ENCODE measurements around the gene SFI1. TPM values are rescaled to one million over a fixed set of nuclear protein-coding genes. Genes with fewer than 3 reads are reported as not detected.

The SFI1 gene
- total RNA-seq, 2 donors from 2014 or later, result 27.8 to 46.8 TPM

GRCh38 chr22:31578171-31578570 lies 81.8 kb downstream of the SFI1 start:
- intact Hi-C loops (cut with DNase I), result no loop called here
- WGBS, 2 donors, result 77 to 83% methylated on average over 5 of the region's 5 CpGs

DNA sequence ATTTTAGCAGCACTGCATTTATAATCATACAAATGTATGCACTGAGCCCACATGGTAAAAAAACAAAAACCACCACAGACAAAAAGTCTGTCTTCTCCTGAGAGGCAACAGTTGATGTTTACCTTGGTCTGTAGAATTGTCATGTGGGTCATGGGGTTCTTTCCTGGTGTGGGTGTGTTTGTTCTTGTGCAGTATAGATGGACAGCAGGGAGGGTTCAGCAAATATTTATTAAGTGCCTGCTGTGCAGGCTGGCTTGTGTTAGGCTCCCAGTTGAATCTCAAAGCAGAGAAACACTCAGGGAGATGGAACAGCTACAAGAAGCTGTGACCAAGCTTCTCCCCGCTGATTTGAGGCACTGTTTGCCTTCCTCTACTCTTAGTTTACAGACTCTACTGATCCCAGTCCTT lies 83.5 kb downstream of the SFI1 start:
- H3K9me3 ChIP-seq, result no peaks in the 10 kb centered on the region
- H3K4me3 ChIP-seq, result no peak overlapping the region
- intact Hi-C loops (cut with DNase I), result no loop called here
- ATAC-seq (no peak), DNase-seq (no peak)
- 50 to 62% methylated on average over 1 of the region's 1 CpG for WGBS, 2 donors
- H3K27ac ChIP-seq, result no peak overlapping the region
- TF ChIP-seq POLR2A (IDR thresholded peaks at IDR 0.05), result no peak
- TF ChIP-seq, protein P1, sequence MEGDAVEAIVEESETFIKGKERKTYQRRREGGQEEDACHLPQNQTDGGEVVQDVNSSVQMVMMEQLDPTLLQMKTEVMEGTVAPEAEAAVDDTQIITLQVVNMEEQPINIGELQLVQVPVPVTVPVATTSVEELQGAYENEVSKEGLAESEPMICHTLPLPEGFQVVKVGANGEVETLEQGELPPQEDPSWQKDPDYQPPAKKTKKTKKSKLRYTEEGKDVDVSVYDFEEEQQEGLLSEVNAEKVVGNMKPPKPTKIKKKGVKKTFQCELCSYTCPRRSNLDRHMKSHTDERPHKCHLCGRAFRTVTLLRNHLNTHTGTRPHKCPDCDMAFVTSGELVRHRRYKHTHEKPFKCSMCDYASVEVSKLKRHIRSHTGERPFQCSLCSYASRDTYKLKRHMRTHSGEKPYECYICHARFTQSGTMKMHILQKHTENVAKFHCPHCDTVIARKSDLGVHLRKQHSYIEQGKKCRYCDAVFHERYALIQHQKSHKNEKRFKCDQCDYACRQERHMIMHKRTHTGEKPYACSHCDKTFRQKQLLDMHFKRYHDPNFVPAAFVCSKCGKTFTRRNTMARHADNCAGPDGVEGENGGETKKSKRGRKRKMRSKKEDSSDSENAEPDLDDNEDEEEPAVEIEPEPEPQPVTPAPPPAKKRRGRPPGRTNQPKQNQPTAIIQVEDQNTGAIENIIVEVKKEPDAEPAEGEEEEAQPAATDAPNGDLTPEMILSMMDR (IDR thresholded peaks at IDR 0.05), result no peak
- peaks cover 10% of the 10 kb centered on the region for H3K4me1 ChIP-seq
- H3K27me3 ChIP-seq, result no peaks in the 10 kb centered on the region
- peaks cover 0 to 3% of the 10 kb centered on the region in 2 donors for H3K36me3 ChIP-seq (replicated peaks in 1 of 2; ENCODE audit: insufficient read depth in 1 of 2, low read depth in 2 of 2)

More at GRCh38 chr22:31578171-31578570, 81.8 kb downstream of the SFI1 start:
- H3K4me3 ChIP-seq, result no peak overlapping the region
- DNase-seq (no peak), ATAC-seq (no peak)
- H3K27me3 ChIP-seq, result no peaks in the 10 kb centered on the region
- no peaks in the 10 kb centered on the region for H3K9me3 ChIP-seq
- peaks cover 0 to 3% of the 10 kb centered on the region in 2 donors for H3K36me3 ChIP-seq (replicated peaks in 1 of 2; ENCODE audit: insufficient read depth in 1 of 2, low read depth in 2 of 2)
- H3K27ac ChIP-seq, result no peak overlapping the region
- no peaks in the 10 kb centered on the region for H3K4me1 ChIP-seq
- no peak for TF ChIP-seq POLR2A (IDR thresholded peaks at IDR 0.05)

GRCh38 chr22:31583861-31584485 lies 87.6 kb downstream of the SFI1 start:
- 62 to 81% methylated on average over 2 to 3 of the region's 3 CpGs for WGBS, 2 donors
- Histone ChIP-seq H3K27ac (peak overlapping the region in 2 of 4 donors; percentile 57 to 65), H3K36me3 (replicated peaks in 1 of 2; ENCODE audit: insufficient read depth in 1 of 2, low read depth in 2 of 2) (no peaks in the 10 kb centered on the region), H3K4me3 (no peak overlapping the region), H3K27me3 (no peaks in the 10 kb centered on the region), H3K9me3 (no peaks in the 10 kb centered on the region), H3K4me1 (peaks cover 14% of the 10 kb centered on the region)
- no peak for TF ChIP-seq POLR2A (IDR thresholded peaks at IDR 0.05)
- TF ChIP-seq, protein P1 (IDR thresholded peaks at IDR 0.05), result no peak
- intact Hi-C loops (cut with DNase I), result no loop called here
- DNase-seq (no peak), ATAC-seq (no peak)

GRCh38 chr22:31584804-31585160 lies 88.4 kb downstream of the SFI1 start:
- peaks cover 0 to 3% of the 10 kb centered on the region in 2 donors for H3K36me3 ChIP-seq (replicated peaks in 1 of 2; ENCODE audit: insufficient read depth in 1 of 2, low read depth in 2 of 2)
- 75 to 88% methylated on average over 5 of the region's 5 CpGs for WGBS, 2 donors

DNA sequence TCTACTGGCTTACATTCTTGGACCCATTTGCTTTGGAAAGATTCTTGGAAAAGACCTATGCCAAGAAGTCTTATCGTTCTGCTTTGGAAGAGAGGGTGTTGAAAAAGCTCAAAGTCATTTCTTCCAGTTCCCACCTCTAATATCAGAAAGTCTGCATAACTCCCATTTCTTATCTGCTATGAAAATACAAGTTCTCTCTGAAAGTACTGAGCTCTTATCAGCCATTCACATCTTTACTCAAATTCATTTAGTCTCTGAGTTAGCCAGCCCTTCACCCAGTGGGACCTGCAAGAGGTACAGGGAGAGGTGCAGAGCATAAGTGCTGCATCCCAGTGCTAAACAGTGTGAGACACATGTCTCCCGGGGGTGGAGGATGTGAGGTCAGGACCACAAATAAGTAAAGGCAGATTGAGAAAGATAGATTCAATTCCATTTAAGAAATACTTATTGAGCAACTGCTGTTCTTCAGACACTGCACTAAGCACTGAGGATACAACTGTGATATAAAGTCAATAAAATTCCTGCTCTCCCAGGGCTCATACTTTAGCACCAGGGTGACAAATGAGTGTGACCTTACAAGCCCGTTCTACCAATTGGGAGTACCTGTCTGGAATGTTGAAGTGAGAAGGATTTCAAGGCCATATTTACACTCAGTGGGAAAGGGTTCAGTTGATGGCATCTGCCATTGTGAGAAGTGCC lies 89.0 kb downstream of the SFI1 start:
- Histone ChIP-seq H3K4me3 (no peak overlapping the region), H3K27me3 (no peaks in the 10 kb centered on the region), H3K27ac (peak overlapping the region in 3 of 4 donors; percentile 29 to 65 (median 57)), H3K36me3 (replicated peaks in 1 of 2; ENCODE audit: insufficient read depth in 1 of 2, low read depth in 2 of 2) (peaks cover 0 to 3% of the 10 kb centered on the region in 2 donors), H3K9me3 (no peaks in the 10 kb centered on the region), H3K4me1 (peaks cover 14% of the 10 kb centered on the region)
- TF ChIP-seq, protein P1 (IDR thresholded peaks at IDR 0.05), result no peak
- TF ChIP-seq POLR2A (IDR thresholded peaks at IDR 0.05), result no peak
- 36 to 40% methylated on average over 3 of the region's 3 CpGs for WGBS, 2 donors
- DNase-seq (peak in 1 of 4 donors; percentile 11), ATAC-seq (peak; percentile 83)
- intact Hi-C loops (cut with DNase I), result no loop called here

More at GRCh38 chr22:31584804-31585160, 88.4 kb downstream of the SFI1 start:
- no peaks in the 10 kb centered on the region for H3K9me3 ChIP-seq
- ATAC-seq, result no peak
- TF ChIP-seq, protein P1 (IDR thresholded peaks at IDR 0.05), result no peak
- TF ChIP-seq POLR2A (IDR thresholded peaks at IDR 0.05), result no peak
- peaks cover 14% of the 10 kb centered on the region for H3K4me1 ChIP-seq
- H3K4me3 ChIP-seq, result no peak overlapping the region
- H3K27me3 ChIP-seq, result no peaks in the 10 kb centered on the region
- intact Hi-C loops (cut with DNase I), result no loop called here
- peak overlapping the region; percentile 27 to 65 (median 43) for H3K27ac ChIP-seq
- DNase-seq, result no peak
